IMR-90 (cell line): ENCODE results near the gene OR6F1.

Experiments used
- CEBPB ChIP-seq: IDR thresholded peaks from 2 replicates; pipeline ENCODE4 v1.6.1; 2012; ENCODE audit warnings: low read depth, low read length, improper control_type of control experiment
- MAZ ChIP-seq: IDR thresholded peaks from 2 replicates; pipeline ENCODE4 v1.6.1; 2012; ENCODE audit warnings: low read depth, mild to moderate bottlenecking, low read length, improper control_type of control experiment, moderate library complexity, borderline replicate concordance
- SMC3 ChIP-seq: fragments of 150-350 bp; IDR thresholded peaks from 2 replicates; pipeline ENCODE4 v1.6.1; 2016; ENCODE audit warnings: low read depth, mild to moderate bottlenecking, antibody characterized with exemption, low read length, moderate library complexity
- USF2 ChIP-seq: fragments of 150-350 bp; IDR thresholded peaks from 2 replicates; pipeline ENCODE4 v1.6.1; 2017; ENCODE audit warnings: mild to moderate bottlenecking, antibody characterized with exemption, low read length, low read depth
- TF ChIP-seq, protein P1 (sequence below): conservative IDR thresholded peaks from 2 replicates; pipeline ENCODE4 v1.5.1; 2012; ENCODE audit warnings: mild to moderate bottlenecking, low read depth, low read length, improper control_type of control experiment

- TF ChIP-seq, protein P1, sequence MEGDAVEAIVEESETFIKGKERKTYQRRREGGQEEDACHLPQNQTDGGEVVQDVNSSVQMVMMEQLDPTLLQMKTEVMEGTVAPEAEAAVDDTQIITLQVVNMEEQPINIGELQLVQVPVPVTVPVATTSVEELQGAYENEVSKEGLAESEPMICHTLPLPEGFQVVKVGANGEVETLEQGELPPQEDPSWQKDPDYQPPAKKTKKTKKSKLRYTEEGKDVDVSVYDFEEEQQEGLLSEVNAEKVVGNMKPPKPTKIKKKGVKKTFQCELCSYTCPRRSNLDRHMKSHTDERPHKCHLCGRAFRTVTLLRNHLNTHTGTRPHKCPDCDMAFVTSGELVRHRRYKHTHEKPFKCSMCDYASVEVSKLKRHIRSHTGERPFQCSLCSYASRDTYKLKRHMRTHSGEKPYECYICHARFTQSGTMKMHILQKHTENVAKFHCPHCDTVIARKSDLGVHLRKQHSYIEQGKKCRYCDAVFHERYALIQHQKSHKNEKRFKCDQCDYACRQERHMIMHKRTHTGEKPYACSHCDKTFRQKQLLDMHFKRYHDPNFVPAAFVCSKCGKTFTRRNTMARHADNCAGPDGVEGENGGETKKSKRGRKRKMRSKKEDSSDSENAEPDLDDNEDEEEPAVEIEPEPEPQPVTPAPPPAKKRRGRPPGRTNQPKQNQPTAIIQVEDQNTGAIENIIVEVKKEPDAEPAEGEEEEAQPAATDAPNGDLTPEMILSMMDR: no peak
- TF ChIP-seq SMC3 (no peak), CEBPB (no peak), USF2 (no peak), MAZ (no peak)
Observed at GRCh38 chr1:247738315-247738714, 21.9 kb upstream of the OR6F1 start, which contains the start of gene OR14K1.
